GM21526 (cell line): ENCODE results near the gene NEUROD4.
"Not testable (repeated sequence)": the region's sequence is repeated elsewhere in the genome, so short reads cannot be mapped to it uniquely, and the experiment has no call there.

Experiments used
- ATAC-seq: cut with Tn5 transposase; IDR thresholded peaks from one replicate; pipeline ENCODE4 v1.9.1; 2021; ENCODE audit warnings: moderate library complexity; ENCODE audit not compliant: unreplicated experiment, low FRiP score

Gene NEUROD4, protein sequence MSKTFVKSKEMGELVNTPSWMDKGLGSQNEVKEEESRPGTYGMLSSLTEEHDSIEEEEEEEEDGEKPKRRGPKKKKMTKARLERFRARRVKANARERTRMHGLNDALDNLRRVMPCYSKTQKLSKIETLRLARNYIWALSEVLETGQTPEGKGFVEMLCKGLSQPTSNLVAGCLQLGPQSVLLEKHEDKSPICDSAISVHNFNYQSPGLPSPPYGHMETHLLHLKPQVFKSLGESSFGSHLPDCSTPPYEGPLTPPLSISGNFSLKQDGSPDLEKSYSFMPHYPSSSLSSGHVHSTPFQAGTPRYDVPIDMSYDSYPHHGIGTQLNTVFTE

DNA sequence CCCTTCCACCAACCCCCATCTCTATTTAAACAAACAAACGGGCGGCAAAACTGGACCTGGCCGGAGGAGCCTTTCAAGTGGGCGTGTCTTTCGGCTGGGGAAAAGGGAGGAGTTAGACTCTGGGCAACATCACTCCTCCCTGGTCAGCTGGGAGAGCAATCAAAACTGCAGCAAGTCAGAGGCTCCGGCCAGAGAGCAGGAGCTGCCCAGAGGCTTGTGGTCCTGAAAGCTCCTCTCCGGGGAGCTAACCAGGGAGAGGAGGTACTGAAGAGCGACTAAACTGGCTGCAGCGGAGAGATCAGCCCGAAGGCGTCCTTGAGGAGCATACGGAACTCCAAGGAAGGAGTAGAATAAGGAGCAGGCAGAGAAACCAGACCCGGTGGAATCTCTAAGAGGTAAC, at the start of gene NEUROD4:
Gene NEUROD4, plus strand, starts transcription at position 191 of the 400 bp plus-strand sequence. CDS start 6,466 bp downstream, outside the sequence.
- ATAC-seq, result no peak

DNA sequence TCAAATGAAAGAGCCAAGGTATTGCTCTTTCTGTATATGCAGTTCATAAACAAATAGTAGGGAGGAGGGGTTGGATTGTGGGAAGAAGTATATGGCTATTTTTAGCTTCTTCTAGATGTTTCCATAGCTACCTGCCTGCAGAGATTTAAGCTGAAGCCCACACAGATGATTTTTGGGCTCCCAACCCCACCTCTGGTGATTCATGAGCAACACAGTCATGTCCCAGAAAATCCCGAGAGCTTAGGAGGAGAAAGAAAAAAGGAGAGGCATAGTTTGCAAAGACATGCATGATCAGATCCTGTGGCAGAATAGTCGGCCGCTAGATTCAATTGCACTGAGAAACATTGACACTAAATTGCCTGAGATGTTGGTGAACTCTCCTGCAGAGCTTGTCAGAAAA, 49.0 kb upstream of the NEUROD4 start:
- ATAC-seq, result no peak

DNA sequence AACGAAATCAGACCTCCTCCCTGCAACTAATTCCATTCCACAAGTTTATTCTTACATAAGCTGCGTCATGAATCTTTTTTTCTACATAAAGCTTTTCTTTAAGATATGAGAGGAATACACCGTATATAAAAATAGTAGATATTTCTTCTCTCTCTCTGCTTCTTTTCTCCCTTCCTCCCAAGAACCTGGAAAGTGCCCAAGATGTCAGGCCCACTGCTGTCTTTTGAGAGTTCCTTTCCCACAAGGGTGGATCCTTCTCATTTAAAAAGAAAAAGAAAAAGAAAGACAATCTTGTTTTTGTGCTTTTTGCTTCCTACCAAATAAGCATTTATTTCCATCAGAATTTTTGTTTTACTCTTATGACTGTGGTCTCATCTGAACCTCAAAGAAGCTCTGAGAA, 46.2 kb upstream of the NEUROD4 start:
- no peak for ATAC-seq

DNA sequence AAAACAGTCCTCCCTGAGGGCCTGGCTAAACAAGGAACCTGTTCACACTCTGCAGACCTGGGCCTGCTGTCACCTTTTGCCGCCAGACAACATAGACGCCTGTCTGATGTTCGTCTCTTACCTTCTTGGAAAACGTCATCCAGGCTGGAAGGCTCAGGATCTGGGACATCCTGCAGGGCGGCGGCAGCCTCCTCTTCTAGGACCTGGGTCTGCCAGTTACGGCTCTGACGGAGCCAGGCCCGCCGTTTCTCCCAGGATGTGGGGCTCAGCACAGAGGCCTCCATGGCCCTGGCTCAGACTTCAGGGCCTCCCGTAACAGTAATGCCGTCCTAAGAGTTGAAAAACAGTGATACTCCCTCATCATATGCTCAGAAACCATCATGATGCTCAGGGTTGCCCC, 45.5 kb upstream of the NEUROD4 start:
- no peak for ATAC-seq

DNA sequence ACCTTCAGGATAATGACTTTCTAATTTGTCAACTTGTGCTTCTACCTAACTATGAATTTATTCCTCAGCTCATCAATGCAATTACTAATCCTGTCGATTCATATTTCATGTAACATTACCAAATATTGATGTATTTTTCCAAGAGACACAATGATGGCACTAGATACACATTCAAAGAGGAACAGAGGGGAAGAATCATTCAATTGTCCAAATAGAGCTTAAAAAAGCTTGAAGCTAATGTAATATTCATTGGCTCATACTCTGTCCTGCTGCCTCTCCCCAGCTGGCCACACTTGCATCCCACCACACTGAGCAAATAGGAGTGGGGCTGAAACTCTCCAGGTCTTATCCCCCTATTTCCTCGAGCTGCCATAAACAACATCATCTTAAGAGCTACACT, 44.5 kb upstream of the NEUROD4 start:
- no peak for ATAC-seq

DNA sequence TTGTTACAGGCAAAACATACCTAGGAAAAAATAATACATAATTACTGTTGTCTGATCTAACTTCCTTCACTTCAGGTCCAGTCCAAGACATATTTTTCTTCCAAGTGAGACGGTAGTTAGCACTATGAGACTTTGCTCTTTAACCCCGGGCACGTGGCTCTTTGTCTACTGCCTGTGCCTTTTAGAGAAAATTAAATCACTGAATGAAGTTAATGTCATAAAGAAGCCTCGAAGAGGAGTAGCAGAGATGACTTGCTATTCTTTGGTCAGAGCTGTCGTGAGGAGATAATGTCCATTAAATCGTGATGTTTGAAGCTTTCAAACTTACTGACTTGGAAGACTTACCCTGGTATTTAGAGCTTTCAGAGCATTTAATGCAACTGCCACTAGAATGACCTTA, 43.9 kb upstream of the NEUROD4 start:
- ATAC-seq, result no peak

DNA sequence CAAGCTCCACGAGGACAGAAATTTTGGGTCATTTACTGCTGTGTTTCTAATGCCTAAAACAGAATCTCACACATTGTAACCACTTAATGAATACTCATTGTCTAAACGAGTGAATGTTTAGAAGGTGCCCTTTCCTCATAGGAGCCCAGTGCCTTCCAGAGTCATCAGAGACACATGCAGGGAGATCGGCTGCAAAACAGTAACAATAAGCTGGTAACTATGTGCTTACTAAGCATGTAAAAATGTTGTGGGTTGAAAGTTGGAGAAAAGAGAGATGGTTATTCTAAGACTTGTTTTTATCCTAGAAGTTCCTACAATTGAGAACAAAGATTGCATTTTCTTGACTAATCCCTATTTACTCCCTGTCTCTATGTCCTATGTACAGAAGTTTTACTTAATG, 42.6 kb upstream of the NEUROD4 start:
- ATAC-seq, result no peak

DNA sequence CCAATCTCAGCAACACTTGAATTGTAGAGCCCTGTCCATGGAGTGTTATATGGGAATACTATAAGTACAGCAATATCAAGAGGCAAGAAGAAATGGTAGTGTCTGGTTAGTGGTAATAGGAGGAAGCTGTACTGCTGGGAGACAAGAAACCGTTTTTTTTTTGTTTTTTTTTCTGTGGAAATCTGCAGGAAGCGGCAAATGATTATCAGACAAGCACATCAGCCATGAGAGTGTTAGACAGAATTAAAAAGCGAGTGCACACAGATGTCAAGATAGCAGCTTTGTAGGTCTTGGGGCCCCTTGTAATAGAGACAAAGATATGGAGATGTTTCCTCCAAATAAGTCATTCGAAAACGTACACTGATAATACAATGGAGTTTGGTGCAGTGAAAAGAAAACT, 41.9 kb upstream of the NEUROD4 start:
- no peak for ATAC-seq

DNA sequence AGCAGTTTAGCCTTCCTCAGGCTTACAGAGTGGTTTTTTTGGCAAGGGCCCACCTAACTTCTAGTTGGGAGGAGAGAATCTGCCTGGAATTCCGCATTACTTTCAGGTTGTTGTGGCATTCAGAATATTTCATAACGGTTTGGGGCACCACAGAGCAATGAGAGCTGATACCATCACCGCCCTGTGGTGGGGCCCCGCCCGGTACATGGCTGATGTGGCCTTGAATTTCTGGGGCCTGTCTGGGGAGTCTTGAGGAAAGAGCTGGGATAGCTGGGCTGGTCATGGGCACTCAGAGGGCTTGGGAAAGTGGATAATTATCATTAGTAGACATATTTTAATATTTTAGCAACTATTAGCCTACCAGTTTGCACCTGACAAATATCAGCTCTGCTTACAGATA, 39.4 kb upstream of the NEUROD4 start:
- no peak for ATAC-seq

DNA sequence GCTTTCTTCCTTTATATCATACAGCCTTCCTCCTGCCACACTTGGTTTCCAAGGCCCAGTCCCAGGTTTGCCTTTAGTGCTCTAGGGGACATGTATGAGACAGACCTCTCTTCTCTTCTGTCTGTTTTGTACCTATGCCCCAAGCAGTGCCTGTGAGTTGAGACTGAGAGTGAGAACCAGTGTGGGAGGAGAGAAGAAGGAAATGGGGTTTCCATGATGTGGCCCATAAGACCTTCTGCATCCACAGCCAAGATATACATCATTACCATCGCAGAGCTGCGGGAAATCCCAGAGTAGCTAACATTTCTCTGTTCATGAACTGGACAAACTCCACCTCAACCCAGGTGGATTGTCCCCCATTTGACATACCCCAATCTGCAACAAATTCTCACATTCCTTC, 38.0 kb upstream of the NEUROD4 start:
- ATAC-seq, result no peak

DNA sequence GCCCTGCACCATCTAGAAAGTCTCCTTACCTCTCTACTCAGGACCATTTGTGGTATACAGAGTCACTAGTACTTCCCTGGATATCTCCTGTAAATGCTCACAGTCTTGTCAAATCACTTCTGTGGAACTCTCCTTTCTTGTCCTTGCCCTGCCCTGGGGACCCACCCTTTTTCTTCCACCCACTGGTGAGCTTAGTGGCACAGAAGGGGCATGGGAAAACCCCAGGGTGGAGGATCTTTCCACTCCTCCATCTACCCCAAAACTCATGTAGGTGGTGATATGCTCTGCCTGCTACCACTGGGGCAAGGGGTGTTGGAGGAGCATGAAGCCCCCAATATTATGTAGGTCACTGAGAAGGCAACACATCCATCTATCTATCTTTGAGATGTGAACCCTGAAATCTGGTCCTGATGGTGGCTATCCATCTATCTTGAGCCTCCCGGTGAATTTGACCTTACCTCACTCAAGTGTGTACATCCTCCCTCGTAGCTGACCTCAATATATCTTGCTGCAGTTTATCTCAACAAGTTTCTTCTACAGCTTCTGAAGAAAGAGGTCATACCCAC, 36.2 kb upstream of the NEUROD4 start:
- no peak for ATAC-seq

DNA sequence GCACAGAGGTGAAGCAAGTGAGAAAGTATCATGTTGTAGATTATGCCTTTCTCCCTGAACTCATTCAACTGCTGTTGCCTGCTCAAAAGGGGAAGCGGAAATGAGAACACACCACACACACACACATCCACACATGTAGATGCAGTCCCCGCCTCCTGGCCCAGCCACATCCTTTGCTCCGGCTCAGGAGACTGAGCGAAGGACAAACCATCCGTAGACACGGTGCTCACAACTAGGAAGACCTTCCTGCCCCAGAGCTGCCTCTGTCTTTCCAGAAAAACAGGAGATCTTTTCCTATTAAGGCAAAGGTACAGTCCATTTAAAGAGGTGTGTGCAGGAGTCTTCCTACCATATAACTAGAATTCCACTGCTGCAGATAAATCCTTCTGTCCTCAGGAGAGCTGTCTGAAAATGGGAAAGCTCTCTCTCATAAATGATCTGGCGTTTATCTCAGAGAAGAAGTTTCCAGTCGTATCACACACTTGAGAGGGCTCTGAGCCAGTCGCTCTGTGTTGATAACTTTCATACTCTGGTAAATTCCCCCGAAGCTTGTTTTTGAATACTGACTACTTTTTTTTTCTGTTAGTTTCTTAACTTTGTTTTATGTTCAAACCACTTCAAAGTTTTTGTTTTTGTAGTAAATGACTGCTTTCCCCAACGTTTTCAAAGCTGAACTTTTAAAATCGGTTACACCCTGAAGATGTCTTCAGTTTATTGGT, 35.0 kb upstream of the NEUROD4 start, which contains the start of gene TESPA1:
Gene TESPA1, minus strand, starts transcription at position 105 of the 719 bp plus-strand sequence. CDS start 10,200 bp downstream, outside the sequence.
- ATAC-seq, result peak; percentile 93

DNA sequence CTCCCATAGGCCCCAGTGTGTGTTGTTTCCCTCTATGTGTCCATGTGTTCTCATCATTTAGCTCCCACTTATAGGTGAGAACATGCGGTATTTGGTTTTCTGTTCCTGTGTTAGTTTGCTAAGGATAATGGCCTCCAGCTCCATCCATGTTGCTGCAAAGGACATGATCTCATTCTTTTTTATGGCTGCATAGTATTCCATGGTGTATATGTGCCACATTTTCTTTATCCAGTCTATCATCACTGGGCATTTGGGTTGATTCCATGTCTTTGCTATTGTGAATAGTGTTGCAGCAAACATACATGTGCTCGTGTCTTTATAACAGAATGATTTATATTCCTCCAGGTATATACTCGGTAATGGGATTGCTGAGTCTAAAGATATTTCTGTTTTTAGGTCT, 33.0 kb upstream of the NEUROD4 start:
- not testable (repeated sequence) for ATAC-seq

DNA sequence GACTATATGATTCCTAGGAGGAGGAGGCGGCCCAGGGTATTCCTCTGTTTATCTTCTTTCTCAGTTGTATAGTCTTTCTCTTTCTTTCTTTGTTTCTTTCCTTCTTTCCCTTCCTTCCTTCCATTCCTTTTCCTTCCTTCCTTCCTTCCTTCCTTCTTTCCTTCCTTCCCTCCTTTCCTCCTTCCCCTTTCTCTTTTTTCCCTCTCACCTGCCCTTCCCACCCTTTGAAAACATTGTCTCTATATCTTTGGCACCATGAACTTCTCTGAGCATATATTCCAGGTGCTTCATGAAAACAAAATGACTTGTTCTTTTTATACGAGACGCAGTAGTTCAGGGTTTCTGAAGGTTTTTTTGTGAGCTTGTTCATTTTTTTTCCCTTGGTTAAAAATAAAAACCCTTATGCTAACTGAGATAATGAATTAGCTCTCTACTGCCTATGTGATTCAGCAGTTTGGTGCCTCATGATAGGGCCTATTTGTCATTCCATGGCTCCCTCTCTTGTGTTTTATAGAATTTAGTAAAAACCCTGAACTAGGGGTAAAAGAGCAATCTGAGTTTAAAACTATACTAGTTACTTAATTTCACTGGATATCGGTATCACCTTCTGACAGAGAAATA, 32.1 kb upstream of the NEUROD4 start:
- ATAC-seq, result no peak

DNA sequence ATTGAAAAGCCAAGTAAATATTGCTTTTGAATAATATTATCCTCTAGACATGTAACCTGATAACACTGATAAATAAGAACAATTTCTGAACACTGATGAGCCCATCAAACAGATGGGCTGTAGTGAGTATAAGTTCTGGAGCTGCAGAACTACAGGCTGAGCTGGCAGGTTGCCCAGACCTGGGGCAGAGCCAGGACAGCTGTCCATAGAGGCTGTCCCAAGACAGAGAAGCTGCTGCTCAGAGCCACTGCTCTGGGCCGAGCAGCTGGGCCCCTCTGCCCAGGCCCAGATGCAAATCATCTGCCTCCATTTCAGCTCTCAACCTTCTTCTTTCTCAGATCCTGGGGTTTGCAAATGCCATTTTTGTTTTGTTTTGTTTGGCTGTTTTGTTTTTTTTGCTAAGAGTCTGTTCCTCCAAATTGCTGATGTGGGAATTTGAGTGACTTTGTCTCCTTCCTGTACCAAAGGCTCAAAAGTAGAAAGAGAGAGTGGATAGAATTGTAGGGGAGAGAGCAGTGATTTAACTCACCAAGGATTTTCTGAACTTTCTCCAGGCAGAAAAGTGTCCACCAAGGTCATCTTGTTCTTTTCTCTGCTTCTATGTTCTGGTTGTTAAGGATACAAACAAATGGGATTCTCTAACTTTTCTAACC, 31.2 kb upstream of the NEUROD4 start:
- no peak for ATAC-seq

DNA sequence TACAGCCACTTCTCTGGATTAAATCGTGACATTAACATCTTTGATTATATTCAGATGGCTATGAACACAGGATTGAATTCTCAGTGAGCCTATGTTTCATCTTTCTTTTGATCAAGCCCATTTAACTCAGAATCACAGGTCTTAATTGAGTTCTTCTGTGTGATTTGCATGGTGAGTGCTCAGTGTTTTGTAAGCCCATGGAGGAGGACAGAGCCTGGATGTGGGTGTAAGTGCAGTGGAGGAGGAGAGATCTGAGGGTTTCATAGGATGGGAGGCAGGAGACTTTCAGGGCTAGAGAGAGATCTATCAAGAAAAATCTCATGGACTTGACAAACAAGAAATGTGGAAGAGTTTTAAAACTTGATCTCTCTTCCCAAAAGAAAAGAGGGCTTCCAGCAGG, 29.9 kb upstream of the NEUROD4 start:
- no peak for ATAC-seq

DNA sequence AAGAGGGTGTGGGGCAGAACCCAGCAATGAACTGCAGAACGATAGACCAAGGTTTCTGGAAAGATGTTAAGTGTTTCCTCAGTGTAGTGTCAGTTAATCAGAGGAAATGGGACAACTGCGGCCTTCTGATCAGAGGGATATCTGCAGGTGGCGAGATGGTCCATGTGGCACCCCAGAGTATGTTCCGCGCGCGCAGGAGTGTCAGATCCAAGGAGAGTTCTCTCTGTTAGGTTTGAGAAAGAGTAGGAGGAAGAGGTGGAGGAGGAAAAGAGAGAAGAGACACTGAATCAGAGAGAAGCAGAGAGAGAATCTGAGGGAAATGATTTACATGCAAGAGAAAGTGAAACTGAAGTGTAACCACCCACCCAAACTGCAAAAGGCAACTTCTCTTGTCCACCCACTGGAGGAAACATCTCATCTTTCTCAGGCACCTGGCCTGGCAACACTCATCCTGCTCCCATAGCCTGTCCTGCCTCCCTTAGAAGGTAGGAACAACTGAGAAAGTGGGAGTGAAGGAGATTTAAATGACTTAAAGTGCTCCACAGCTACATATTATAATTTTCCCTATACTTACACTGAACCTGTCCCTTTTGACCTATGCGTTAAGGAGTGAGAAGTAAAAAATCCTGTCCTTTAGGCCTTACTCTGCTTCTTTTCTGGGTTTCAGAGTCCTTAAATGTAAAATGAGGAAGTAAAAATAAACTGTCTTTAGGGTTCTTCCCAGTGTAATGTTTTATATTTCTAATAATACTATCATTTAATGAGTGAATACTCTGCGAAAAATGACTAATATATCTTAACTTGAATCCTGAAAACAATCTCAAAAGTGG, 28.4 kb upstream of the NEUROD4 start:
- peak; percentile 73 for ATAC-seq

DNA sequence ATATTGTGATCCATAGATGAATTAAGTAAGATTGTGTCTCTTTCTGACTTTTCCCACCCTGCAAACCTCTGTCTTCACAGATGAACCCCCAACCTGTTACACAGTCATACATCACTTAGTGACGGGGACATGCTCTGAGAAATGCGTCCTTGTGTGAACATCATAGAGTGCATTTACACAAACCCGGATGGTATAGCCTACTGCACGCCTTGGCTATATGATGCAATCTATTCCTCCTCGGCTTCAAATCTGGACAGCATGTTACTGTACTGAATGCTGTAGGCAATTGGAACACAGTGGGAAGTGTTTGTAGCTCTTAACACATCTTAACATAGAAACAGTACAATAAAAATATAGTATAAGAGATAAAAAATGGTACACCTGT, 27.8 kb upstream of the NEUROD4 start:
- peak; percentile 46 for ATAC-seq

DNA sequence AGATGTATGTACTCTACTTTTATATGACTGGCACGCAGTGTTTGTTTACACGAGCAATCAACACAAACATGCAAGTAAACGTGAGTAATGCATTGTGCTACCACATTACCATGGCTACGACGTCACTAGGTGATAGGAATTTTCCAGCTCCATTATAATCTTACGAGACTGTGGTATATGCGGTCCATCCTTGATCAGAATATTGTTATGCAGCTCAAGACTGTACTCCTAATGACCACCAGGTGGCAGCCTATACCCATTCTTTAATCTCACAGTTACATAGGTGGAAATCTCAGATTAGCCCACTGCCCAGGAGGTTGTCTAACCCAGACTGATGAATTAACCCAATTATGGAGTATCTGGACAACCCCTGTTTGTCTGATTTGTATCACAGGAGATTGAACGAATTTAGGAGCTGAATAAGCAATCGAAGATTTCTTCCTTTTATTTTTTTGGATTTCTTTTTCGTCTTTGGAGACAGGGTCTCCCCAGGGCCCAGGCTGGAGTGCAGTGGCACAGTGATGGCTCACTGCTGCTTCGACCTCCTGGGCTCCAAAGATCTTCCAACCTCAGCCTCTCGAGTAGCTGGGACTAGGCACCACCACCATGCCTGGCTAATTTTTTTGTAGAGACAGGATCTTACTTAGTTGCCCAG, 26.5 kb upstream of the NEUROD4 start:
- peak; percentile 43 for ATAC-seq
